HG03354 (cell line): Measurements from ENCODE around the gene HAGH.

Source experiments
- ATAC-seq: cut with Tn5 transposase; IDR thresholded peaks from one replicate; pipeline ENCODE4 v1.9.1; 2021; ENCODE audit warnings: mild to moderate bottlenecking; ENCODE audit not compliant: unreplicated experiment, poor library complexity, severe bottlenecking

The HAGH gene

GRCh38 chr16:1832838-1833454, 6.3 kb upstream of the HAGH start:
- ATAC-seq, result no peak

GRCh38 chr16:1831186-1832075, 4.8 kb upstream of the HAGH start:
- no peak for ATAC-seq

GRCh38 chr16:1830213-1830612, 3.6 kb upstream of the HAGH start:
- no peak for ATAC-seq

GRCh38 chr16:1828645-1829410, 2.2 kb upstream of the HAGH start:
- ATAC-seq, result no peak

GRCh38 chr16:1825864-1826690, 548 bp downstream of the HAGH start:
- peak; percentile 51 for ATAC-seq

- ATAC-seq, result no peak
Measured at GRCh38 chr16:1825381-1825863, 1.2 kb downstream of the HAGH start.

- ATAC-seq, result no peak
Measured at GRCh38 chr16:1823821-1824220, 2.8 kb downstream of the HAGH start.

- no peak for ATAC-seq
Measured at GRCh38 chr16:1822801-1823200, 3.8 kb downstream of the HAGH start.

- no peak for ATAC-seq
Measured at GRCh38 chr16:1821861-1822611, 4.6 kb downstream of the HAGH start.

GRCh38 chr16:1820946-1821290, 5.7 kb downstream of the HAGH start:
- no peak for ATAC-seq

- ATAC-seq, result no peak
Measured at GRCh38 chr16:1820096-1820945, 6.3 kb downstream of the HAGH start.

GRCh38 chr16:1819611-1820010, 7.0 kb downstream of the HAGH start:
- ATAC-seq, result no peak

- ATAC-seq, result no peak
Measured at GRCh38 chr16:1818873-1819525, 7.6 kb downstream of the HAGH start.

GRCh38 chr16:1818204-1818872, 8.3 kb downstream of the HAGH start:
- ATAC-seq, result no peak

- no peak for ATAC-seq
Measured at GRCh38 chr16:1817716-1818115, 8.9 kb downstream of the HAGH start.

- no peak for ATAC-seq
Measured at GRCh38 chr16:1817276-1817589, 9.4 kb downstream of the HAGH start.
